ENCODE results near the gene GRK5.
"Not testable (repeated sequence)": the region's sequence is repeated elsewhere in the genome, so short reads cannot be mapped to it uniquely, and the experiment has no call there.

Gene GRK5

DNA sequence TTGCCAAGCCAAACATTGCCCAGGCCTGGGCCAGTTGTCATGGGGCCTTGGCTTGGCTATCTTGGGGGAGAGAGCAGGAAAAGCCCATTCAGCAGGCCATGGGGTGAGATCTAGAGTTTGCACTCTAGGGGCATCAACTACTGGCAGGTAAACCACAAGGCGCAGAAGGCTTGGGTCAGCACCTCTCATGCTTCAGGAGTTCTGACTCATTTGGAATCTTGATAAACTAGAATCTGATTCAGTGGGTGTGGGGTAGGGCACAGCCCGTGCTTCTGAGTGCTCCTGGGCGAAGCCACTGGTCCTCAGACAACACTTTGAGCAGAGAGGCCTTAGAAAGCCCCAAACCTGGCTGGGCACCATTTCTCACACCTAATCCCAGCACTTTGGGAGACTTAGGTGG lies 254.0 kb downstream of the GRK5 start:
- Histone ChIP-seq H3K4me3 (no peak overlapping the region), H3K4me1 (peaks cover 0 to 11% (median 2%) of the 10 kb centered on the region in 4 donors), H3K36me3 (peaks cover 4 to 20% (median 14%) of the 10 kb centered on the region in 3 donors), H3K27me3 (no peaks in the 10 kb centered on the region), H3K27ac (no peak overlapping the region), H3K9me3 (no peaks in the 10 kb centered on the region)
- intact Hi-C loops (cut with DNase I; ENCODE audit: low total_unique reads): no loop called here
- no peak for DNase-seq
- no peak for TF ChIP-seq CTCF (IDR thresholded peaks at IDR 0.05)

DNA sequence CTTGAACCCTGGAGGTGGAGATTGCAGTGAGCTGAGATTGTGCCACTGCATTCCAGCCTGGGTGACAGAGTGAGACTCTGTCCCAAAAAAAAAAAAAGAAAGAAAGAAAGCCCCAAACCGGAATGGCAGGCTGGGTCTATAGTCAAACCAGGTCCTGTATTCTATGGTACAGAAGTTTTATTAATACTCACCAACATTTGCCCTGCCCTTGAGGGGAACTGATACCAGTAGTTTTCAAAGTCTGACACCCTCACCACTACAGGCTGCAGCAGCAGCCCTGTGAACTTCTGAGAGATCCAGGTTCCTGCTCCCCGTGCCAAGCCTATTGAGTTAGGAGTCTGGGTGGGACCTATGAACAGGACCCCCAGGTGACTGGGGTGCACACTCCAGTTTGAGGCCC lies 254.6 kb downstream of the GRK5 start:
- intact Hi-C loops (cut with DNase I; ENCODE audit: low total_unique reads): no loop called here
- Histone ChIP-seq H3K4me3 (no peak overlapping the region), H3K9me3 (no peaks in the 10 kb centered on the region), H3K4me1 (peaks cover 0 to 15% (median 3%) of the 10 kb centered on the region in 4 donors), H3K27ac (no peak overlapping the region), H3K27me3 (no peaks in the 10 kb centered on the region), H3K36me3 (peaks cover 0 to 17% (median 10%) of the 10 kb centered on the region in 3 donors)
- no peak for DNase-seq
- TF ChIP-seq CTCF (IDR thresholded peaks at IDR 0.05): no peak

DNA sequence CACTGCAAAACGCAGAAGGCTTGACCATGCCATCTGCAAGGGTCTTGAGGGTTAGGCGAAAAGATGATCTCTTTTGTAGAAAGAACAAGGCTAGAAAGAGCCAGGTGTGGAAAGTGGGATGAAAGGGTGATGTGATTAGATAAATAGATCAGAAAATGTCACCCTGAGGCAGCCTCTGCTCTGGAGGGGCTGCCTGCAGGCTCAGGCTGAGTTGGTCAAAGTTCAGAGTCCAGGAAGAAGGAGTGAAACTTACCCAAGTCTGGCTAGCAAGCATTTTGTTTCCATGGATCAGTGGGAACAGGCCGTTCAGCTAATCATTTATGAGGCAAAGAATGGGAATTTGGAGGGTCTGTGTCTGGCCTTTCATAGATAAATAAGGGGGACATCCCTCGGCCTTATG lies 255.4 kb downstream of the GRK5 start:
- no peaks in the 10 kb centered on the region for H3K27me3 ChIP-seq
- H3K4me3 ChIP-seq: no peak overlapping the region
- intact Hi-C loops (cut with DNase I; ENCODE audit: low total_unique reads): no loop called here
- H3K27ac ChIP-seq: no peak overlapping the region
- TF ChIP-seq CTCF (IDR thresholded peaks at IDR 0.05): no peak
- no peak for DNase-seq
- H3K4me1 ChIP-seq: peaks cover 0 to 15% (median 3%) of the 10 kb centered on the region in 4 donors
- no peaks in the 10 kb centered on the region for H3K9me3 ChIP-seq
- peaks cover 0 to 11% (median 10%) of the 10 kb centered on the region in 3 donors for H3K36me3 ChIP-seq

GRCh38 chr10:119463195-119463594 lies 255.8 kb downstream of the GRK5 start:
- intact Hi-C loops (cut with DNase I; ENCODE audit: low total_unique reads); H3K27ac ChIP-seq; DNase-seq; H3K4me3 ChIP-seq; H3K27me3 ChIP-seq; H3K36me3 ChIP-seq; H3K9me3 ChIP-seq: not testable (repeated sequence)
- H3K4me1 ChIP-seq: peaks cover 0 to 15% (median 3%) of the 10 kb centered on the region in 4 donors

GRCh38 chr10:119465085-119465484 lies 257.7 kb downstream of the GRK5 start:
- no peak for DNase-seq
- H3K36me3 ChIP-seq: no peaks in the 10 kb centered on the region
- peaks cover 0 to 22% (median 10%) of the 10 kb centered on the region in 4 donors for H3K4me1 ChIP-seq
- intact Hi-C loops (cut with DNase I; ENCODE audit: low total_unique reads): no loop called here
- no peak overlapping the region for H3K4me3 ChIP-seq
- H3K27me3 ChIP-seq: no peaks in the 10 kb centered on the region
- no peak overlapping the region for H3K27ac ChIP-seq
- TF ChIP-seq CTCF (IDR thresholded peaks at IDR 0.05): no peak
- no peaks in the 10 kb centered on the region for H3K9me3 ChIP-seq

DNA sequence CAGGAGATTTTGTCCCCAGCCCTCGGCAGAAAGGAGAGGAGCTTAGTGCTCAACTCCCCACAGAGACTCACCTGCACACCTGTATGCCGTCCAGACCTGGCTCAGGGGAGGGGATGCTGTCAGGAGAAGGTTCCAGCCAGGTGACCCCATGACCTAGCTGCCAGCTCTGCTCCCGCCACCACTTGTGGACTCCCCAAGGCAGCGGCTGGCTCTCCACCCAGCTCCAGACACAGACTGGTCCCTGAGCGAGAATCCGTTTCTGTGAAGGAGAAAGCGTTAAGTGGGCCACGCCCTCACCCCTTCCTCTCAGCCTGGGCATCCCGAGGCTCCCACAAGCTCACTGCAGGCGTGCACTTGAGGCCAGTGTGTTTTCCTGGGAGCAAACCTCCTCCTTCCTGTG lies 258.7 kb downstream of the GRK5 start:
- no peak for DNase-seq
- Histone ChIP-seq H3K27ac (no peak overlapping the region), H3K27me3 (no peaks in the 10 kb centered on the region), H3K4me3 (no peak overlapping the region), H3K9me3 (no peaks in the 10 kb centered on the region), H3K4me1 (peaks cover 0 to 27% (median 13%) of the 10 kb centered on the region in 4 donors), H3K36me3 (no peaks in the 10 kb centered on the region)
- intact Hi-C loops (cut with DNase I; ENCODE audit: low total_unique reads): no loop called here
- no peak for TF ChIP-seq CTCF (IDR thresholded peaks at IDR 0.05)

All from tibial artery (tissue), 4 donors.